ENCODE results near the gene AANAT.

DNA sequence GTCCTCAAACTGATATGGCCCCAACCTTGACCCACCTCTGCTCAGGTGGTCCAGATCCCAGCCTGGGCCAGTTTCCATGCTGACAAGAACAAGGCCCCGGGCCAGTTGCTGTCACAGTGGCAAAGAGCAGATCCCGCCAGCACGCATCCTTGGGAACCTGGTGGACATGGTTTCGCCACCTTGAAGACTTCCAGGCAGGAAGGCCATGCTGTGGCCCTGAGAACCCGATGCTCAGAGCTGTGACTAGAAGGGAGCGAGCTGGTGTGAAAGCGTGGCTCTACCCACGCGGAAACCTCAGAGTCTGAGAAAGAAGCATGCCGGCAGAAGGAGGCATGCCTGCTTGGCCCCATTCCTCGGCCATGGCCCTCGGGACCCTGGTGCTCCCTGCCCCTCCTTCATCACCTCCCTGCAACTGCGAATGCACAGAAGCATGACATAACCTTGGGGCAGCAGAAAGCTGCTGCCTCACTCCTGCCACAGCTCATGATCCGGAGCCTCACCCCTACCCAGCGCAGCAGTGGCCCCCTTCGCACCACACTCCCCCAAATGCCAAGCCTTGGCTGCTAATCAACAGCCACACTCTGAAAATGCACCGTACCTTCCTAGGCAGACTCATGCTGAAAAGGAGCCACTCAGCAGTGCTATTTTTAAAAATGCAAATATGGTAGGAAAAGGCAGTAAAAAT is 47.7 kb upstream of the AANAT start:
- TF ChIP-seq POLR2A (IDR thresholded peaks at IDR 0.05), result no peak
- TF ChIP-seq, protein P1, sequence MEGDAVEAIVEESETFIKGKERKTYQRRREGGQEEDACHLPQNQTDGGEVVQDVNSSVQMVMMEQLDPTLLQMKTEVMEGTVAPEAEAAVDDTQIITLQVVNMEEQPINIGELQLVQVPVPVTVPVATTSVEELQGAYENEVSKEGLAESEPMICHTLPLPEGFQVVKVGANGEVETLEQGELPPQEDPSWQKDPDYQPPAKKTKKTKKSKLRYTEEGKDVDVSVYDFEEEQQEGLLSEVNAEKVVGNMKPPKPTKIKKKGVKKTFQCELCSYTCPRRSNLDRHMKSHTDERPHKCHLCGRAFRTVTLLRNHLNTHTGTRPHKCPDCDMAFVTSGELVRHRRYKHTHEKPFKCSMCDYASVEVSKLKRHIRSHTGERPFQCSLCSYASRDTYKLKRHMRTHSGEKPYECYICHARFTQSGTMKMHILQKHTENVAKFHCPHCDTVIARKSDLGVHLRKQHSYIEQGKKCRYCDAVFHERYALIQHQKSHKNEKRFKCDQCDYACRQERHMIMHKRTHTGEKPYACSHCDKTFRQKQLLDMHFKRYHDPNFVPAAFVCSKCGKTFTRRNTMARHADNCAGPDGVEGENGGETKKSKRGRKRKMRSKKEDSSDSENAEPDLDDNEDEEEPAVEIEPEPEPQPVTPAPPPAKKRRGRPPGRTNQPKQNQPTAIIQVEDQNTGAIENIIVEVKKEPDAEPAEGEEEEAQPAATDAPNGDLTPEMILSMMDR (IDR thresholded peaks at IDR 0.05), result no peak
